ENCODE data around the gene PPP2R3A.

DNA sequence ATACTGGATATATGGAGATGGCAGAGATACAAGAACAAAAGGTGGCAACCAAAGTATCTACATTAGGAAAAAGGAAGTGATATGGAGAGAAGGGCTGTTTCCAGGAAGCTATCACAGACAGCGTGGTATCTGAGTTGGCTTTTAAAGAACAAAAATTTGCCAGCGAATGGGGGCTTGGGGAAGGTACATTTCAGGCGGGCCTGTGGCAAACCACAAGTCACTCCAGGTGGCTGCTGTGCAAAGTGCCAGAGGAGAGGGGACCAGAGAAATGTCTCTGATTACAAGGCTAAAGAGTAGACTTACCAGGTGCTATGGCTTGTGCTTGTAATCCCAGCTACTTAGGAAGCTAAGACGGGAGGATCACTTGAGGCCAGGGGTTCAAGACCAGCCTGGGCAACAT, 139.5 kb downstream of the PPP2R3A start:
- TF ChIP-seq, protein P1, sequence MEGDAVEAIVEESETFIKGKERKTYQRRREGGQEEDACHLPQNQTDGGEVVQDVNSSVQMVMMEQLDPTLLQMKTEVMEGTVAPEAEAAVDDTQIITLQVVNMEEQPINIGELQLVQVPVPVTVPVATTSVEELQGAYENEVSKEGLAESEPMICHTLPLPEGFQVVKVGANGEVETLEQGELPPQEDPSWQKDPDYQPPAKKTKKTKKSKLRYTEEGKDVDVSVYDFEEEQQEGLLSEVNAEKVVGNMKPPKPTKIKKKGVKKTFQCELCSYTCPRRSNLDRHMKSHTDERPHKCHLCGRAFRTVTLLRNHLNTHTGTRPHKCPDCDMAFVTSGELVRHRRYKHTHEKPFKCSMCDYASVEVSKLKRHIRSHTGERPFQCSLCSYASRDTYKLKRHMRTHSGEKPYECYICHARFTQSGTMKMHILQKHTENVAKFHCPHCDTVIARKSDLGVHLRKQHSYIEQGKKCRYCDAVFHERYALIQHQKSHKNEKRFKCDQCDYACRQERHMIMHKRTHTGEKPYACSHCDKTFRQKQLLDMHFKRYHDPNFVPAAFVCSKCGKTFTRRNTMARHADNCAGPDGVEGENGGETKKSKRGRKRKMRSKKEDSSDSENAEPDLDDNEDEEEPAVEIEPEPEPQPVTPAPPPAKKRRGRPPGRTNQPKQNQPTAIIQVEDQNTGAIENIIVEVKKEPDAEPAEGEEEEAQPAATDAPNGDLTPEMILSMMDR (conservative IDR thresholded peaks at IDR 0.05; ENCODE audit: low read length) = no peak
- TF ChIP-seq EZH2phosphoT487 (IDR thresholded peaks at IDR 0.05; ENCODE audit: borderline replicate concordance) = no peak

Data from Loucy (cell line).